D341Med (cell line): ENCODE results near the gene KLHL4.
"Not testable (repeated sequence)": the region's sequence is repeated elsewhere in the genome, so short reads cannot be mapped to it uniquely, and the experiment has no call there.

ENCODE experiments used
- DNase-seq: peaks from one replicate; pipeline ENCODE4 v3.0.0; 2012; ENCODE audit warnings: low spot score

The KLHL4 gene, protein sequence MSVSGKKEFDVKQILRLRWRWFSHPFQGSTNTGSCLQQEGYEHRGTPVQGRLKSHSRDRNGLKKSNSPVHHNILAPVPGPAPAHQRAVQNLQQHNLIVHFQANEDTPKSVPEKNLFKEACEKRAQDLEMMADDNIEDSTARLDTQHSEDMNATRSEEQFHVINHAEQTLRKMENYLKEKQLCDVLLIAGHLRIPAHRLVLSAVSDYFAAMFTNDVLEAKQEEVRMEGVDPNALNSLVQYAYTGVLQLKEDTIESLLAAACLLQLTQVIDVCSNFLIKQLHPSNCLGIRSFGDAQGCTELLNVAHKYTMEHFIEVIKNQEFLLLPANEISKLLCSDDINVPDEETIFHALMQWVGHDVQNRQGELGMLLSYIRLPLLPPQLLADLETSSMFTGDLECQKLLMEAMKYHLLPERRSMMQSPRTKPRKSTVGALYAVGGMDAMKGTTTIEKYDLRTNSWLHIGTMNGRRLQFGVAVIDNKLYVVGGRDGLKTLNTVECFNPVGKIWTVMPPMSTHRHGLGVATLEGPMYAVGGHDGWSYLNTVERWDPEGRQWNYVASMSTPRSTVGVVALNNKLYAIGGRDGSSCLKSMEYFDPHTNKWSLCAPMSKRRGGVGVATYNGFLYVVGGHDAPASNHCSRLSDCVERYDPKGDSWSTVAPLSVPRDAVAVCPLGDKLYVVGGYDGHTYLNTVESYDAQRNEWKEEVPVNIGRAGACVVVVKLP

DNA sequence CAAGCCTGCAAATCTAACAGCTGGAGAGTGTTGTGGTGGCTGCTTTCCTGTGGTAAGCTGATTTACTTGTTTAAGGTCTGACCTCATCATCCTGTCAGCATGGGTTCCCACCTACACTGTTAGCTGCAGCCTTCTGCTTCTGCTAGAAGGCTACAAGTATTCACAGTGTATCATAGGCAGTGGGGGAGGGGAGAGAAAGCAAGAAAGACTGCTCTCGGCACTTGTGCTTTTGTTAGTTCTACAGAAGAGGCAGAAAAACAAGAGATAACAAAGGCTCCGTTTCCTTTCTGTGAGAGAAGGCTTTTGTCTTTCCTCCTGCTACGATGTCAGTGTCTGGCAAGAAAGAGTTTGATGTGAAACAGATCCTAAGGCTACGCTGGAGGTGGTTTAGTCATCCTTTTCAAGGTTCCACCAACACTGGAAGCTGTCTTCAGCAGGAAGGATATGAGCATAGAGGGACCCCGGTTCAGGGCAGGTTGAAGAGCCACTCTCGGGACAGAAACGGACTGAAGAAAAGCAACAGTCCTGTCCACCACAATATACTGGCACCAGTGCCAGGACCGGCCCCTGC, at the start of gene KLHL4:
KLHL4 (plus strand) TSS at position 232 of the 571 bp plus-strand sequence; CDS start at position 324, 92 bp downstream.
- no peak for DNase-seq

DNA sequence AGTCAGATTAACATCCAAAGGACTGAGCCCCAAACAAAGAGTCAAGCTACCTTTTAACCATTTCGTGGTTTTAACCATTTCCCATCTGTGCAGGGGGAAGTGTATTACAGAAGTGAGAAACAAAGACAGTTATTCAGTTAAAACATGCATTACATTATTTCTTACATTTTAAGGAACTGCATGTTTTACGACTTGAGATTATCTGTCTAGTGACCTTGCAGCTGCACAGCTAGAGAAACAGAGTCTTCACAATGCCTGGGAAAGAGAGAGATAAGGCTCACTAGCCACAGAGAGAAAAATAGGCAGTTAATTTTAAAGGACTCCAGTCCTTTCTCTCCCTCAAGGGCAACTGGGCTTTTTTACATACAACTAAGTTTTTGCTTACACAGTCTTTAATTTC, 48.7 kb upstream of the KLHL4 start:
- no peak for DNase-seq

DNA sequence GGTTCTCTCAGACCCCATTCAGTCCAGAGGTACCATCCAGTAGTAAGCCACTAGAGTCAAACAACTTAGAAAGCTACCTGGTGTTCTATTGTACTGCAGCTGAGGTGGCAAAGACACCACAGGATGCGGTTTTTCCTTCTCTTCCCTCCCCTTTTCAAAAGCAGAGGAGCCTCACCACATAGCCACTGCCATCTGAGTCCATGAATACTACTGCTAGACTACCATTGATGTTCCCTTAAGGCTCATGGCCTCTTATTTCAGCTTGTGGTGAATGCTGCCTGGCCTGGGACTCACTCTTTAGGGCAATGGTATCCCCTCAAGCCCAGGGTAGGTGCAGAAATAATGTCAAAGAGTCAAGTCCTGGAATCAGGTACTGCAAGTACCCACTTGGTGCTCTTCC, 41.8 kb upstream of the KLHL4 start:
- no peak for DNase-seq

DNA sequence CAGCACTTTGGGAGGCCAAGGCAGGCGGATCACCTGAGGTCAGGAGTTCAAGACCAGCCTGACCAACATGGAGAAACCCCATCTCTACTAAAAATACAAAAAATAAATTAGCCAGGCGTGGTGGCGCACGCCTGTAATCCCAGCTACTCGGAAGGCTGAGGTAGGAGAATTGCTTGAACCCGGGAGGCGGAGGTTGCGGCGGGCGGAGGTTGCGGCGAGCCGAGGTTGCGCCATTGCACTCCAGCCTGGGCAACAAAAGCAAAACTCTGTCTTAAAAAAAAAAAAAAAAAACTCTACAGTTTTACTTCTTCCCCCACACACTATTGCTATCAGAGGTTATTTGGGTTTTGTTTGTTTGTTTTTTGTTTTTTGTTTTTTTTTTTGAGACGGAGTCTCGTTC, 38.9 kb upstream of the KLHL4 start:
- not testable (repeated sequence) for DNase-seq

DNA sequence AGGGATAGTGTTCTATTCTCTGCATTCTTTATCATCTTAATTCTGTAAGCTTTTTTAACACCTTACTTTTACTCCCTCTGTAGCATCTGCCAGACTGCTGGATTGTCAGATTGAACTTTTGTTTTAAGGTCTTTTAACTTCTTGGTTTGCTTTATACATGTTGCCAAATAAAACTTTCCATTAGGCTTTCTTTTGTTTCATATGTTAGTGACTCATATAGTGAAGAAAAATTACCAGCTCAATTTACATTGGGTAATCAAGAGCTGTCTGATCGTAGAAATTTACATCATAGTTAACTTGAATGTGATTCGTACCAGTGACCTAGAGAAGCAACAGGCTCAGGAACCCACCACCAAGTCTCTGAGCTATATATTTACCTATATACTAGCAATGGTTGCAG, 28.5 kb upstream of the KLHL4 start:
- no peak for DNase-seq

DNA sequence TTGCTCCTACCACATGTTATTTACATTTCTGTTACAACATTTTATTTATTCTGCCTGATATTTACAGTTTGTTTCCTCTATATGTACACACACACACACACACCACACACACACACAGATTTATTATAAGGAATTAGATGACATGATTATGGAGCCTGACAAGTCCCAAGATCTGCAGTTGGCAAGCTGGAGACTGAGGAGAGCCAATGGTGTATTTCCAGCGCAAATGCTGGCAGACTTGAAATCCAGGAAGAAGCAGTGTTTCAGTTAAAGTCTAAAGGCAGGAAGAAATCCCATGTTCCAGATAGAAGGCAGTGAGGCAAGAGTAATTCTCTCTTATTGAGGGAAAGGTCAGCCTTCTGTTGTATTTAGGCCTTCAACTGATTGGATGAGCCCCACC, 1.8 kb upstream of the KLHL4 start:
- DNase-seq, result no peak

DNA sequence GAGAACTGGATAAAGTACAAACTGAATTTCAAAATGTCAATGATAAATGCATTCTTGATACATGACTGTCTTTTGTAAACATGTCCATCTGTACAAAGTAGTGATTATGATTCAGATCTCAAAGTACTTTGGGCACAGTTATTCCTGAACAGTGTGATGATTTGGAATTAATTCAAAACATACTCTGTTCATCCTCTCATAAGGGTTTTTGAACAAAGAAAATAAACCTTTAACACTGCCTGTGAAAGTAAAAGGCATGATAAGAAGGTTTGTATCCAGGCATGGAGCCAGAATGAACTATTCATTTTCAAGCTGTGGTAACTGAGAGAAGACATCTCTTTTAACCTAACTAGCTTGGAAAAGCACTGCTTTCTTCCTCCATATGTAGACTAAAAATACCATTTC, 883 bp upstream of the KLHL4 start:
- no peak for DNase-seq

DNA sequence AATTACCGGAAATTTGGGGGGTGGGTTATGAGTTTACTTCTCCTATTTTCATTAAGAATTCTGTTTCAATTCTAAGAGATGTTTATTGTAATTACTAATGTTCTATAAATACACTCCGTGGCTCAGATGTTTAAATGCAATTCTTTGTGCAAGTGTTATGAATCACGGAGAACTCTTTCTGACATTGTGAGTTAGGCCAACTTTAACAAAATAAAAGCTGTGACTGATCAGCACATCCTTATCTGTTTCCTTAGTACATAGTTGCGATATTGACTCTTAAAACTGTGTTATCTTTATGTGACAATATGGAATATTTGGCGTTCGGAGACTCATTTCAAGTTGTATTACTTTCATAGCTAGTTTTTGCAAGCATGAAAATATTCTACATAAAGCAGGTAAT, 902 bp downstream of the KLHL4 start:
- DNase-seq, result no peak

DNA sequence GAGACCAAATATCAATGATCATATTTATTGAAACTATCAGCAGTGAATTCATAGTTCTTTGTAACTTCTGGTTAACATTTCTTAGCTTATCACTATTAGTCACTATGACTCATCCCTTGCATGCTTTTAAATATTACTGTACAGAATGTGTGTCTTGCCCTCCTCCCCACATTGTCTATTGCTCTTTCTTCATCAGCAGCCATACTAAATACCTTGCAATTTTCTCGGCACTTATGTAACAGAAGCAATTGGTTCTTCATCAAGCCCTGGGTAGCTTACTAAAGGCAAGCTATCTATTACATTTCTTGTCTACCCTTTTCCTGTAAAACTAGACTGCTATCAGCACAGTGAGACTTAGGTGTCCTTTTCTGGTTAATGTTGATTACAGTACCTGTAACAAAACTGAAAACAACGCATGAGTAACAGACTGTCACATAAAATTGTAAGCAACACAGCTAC, 8.2 kb downstream of the KLHL4 start:
- no peak for DNase-seq

DNA sequence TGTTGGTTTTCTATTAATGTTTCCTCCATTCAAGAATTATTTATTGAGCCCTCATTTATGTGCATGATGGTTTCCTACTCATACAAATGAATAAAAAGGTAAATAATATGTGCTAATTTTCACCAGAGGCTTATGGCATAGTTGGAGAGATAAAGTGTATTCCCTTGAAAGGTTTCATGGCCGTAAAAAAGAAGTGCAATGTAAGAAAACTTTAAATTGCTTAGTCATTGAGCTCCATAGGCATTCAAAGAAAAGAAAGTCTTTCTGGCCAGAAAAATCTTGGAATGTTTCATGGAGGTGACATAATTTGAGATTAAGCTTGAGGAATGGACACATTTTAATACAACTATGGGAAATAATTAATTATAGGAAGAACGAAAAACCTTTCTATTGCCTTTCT, 8.7 kb downstream of the KLHL4 start:
- DNase-seq, result no peak

DNA sequence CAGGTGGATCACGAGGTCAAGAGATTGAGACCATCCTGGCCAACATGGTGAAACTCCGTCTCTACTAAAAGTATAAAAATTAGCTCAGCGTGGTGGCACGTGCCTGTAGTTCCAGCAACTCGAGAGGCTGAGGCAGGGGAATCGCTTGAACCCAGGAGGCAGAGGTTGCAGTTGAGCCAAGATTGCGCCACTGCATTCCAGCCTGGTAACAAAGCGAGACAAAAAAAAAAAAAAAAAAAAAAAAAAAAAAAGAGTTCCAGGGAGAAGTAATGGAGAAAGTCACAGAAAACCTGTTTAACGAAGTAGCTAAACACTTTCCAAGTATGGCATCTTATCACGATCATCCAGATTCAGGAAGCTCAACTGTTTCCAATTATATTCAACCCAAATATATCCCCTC, 10.9 kb downstream of the KLHL4 start:
- no peak for DNase-seq

DNA sequence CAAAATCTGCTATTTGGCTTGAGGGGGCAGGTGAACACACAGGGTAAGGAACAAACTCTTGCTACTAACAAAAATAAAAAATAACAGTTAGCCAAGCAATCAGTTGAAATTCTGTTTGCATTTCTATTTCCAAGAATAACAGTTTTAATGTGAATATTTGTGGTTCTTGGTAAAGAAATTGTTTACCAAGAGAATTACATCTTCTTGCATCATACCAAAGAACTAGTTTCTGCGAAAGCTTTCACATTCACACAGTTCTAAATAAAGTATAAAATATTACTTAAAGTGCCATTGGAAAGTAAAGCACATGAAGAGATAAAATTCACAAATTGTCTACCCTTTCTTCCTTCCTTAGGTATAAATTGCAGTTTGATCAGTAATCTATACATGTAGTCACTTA, 54.4 kb downstream of the KLHL4 start:
- DNase-seq, result no peak

DNA sequence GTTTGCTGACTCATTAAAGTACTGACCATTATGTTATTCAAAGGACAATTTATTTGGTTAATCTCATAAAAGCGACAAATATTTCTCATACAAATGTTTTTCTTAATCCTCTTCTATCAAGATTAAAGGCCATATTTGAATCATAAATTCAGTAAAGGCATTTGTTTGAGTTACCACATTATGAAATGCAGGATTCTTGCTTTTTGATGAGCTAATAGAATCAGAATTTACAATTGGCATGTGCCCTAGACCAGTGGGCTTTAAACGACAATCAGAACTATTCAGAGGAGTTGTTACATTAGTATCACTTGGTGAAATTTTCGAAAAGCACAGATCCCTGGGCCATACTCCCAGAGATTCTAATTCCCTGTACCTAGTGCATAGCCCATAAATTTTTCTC, 55.3 kb downstream of the KLHL4 start:
- DNase-seq, result no peak

DNA sequence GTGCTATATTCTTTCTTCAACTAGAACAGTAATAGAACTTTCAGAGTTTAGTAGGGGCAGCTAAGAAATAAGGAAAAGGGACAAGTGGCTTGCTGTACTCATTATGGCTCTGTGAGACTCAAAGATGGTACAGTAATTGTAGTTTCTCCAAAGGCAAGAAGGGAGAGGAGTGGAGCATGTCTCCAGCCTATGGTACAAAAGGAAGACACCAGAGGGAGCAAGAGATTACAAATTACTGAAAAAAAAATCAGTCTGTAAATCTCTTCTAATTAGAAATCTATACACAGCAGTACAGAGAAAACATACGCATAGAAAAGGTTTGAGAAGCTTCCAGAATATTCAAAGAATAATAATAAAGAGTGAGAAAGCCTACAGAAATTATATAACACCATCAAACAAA, 61.4 kb downstream of the KLHL4 start:
- no peak for DNase-seq

DNA sequence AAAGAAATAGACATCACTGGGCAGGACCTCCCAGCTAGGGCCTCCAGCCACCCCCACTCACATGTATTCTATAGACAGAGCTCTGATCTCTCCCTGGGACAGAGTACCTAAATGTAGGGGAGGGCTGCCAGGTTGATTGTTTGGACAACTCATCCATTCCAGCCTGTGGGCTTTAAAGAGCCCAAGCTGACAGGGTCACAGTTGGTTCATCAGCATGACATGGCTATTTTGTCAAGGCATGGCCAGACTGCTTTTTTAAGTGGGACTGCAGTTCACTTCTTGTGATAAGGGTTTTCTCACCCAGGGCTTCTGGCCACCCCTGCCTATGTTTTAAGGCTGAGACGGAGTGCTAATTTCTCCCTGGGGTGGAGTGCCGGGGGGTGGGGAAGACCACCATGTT, 63.3 kb downstream of the KLHL4 start:
- no peak for DNase-seq

DNA sequence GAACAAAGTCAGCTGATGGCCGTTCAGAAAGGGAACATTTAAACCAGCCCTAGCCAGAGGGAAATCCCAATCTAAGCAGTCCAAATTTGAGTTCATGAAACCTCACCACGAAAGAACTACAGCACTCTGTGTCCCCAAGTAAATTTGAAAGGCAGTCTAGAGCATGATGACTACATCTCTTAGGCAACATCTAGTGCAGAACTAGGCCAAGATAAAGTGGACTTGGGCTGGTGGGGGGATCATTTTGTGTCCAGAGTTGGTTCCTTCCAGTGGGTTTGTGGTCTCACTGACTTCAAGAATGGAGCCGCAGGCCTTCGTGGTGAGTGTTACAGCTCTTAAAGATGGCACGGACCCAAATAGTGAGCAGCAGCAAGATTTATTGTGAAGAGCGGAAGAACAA, 64.9 kb downstream of the KLHL4 start:
- no peak for DNase-seq

DNA sequence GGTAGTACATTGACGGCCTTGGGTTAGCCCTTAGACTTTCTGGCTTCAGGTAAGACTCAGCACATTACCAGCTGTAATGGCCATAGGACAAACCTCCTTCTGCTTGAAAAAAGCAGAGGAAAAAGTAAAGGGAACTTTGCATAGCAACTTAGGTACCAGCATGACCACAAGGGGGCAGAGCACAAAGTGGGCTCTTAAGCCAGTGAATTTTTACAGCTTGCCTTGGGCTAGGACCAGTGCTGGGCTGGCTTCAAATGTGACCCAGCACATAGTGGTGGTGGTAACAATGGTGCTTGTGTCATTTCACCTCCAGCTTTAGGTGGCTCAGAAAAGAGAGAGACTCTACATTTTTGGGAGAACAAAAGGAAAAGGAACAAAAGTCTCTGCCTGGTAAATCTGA, 66.1 kb downstream of the KLHL4 start:
- no peak for DNase-seq

DNA sequence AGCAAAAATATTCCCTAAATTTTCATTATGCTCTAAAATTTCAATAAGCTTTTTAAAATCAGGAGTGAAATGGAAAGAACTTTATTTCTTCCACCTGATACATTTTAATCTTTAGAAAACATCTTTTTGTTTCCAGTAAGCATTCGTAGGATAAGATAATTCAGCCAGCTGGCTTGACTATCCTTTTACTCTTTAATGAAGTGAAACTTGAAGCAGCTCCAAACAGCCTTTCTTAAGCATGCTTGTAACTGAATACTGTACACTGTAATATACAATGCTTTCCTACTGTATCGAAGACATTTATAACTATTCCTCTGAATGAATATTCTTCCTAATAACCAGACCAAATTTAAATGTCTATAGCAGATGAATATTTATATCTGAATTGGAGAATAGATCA, 98.8 kb downstream of the KLHL4 start:
- no peak for DNase-seq

DNA sequence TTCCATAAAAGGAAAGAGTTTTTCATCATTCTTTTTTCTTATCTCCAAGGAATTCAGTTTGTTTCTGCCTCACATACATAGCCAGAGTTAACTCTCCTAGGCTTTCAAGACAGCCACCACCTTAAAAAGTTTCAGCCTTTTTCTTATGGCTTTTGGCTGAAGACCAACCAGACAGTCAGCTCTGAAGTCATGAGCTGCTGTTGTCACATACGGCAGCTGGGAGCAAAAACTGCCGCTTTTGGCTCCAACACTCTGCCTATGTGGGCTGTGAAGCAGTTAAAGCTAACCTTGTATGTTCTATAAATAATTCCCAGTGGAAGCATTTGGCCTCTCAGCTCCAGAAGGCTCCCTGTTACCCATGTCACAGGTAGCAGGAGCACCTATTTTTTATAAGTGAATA, 104.1 kb downstream of the KLHL4 start:
- no peak for DNase-seq

DNA sequence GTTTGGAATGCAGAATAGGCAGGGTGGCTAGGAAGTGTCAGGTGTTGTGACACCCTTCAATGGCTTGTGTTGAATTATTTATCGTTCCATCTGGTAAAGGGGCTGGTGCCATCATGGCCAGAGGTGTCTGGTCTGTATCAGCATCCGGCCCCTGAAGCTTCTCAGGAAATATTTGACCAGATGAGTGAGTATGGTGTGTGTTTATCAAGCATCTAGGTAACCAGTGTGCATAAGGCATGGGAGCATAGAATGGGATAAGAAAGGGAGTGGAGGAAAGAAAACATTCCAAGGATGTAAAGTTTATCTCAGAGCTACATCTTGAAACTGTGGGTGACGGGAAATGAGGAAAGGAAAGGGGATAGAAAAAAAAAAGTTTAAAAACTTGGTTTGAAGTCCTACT, 109.4 kb downstream of the KLHL4 start:
- no peak for DNase-seq

DNA sequence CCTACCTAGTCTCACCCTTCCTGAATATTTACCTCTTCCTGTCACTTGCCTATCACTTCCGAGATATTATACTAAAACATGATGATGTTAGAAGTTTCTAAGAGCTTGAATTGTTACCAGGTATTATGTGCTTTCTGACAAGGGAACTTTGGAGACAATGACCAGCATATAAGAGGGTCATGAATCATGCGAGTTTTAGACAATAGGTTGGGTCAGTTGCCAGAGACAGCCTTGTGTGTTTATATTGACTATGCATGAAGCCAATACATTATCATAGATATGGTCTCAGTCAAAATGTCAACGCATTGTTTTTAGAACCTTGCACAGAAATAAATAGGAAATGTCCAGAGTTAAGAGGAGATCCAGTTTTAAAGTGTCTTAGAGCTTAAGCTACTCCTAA, 116.8 kb downstream of the KLHL4 start:
- DNase-seq, result no peak

DNA sequence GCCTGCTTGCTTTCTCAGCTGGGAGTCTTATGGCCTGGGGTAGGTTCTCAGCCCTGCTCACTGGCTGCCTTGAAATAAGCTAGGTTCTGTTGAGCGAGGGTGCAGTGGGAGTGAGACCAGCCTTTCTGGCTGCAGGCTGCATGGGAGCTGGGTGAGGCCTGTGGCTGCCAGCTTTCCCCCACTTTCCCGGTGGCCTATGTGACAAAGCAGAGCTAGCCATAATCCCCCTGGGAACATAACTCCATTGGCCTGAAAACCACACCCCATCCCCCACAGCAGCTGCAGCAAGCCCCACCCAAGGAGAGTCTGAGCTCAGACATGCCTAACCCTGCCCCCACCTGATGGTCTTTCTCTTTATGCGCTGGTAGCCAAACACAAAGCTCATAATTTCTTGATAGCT, 118.9 kb downstream of the KLHL4 start:
- no peak for DNase-seq

DNA sequence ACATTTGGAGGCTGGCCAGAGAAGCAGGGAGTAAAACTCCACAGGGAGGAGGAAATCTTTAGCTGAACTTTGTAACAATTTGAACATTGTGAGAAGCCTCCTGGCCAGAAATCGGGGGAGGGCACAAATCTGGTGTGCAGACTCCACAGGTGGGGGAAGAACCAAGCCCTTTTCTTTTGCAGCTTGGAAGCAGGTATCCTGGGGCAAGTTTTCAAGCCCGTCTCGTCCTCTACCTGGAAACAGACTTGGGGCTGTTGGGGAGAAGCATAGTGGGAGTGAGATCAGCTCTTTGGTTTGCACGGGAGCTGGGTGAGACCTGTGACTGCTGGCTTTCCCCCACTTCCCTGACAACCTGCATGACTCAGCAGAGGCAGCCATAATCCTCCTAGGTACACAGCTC, 123.8 kb downstream of the KLHL4 start:
- not testable (repeated sequence) for DNase-seq
